OCI-LY7 (cell line): ENCODE data around the gene SRRM4. TPM values are rescaled to one million over a fixed set of nuclear protein-coding genes. Genes with fewer than 3 reads are reported as not detected.

Experiments used
- BruUV-seq: library from RNA; stranded (reverse); fragments of 400-500 nt; replicated peaks from 2 replicates; lab custom pipeline; 2021; lab: Mats Ljungman, UMichigan
- CTCF ChIA-PET: fragments of 300-600 bp; sonication (Branson Sonifier 250); formaldehyde crosslinking; loops from one replicate; lab custom pipeline; 2022; ENCODE audit warnings: antibody characterized with exemption; ENCODE audit not compliant: unreplicated experiment; lab: Charles Lee
- POLR2A ChIA-PET: fragments of 300-600 bp; sonication (Branson Sonifier 250); formaldehyde crosslinking; loops from one replicate; lab custom pipeline; 2022; ENCODE audit warnings: antibody characterized with exemption; lab: Charles Lee
- DNase-seq: peaks from one replicate; pipeline ENCODE4 v3.0.0-alpha.2; 2015; ENCODE audit warnings: low spot score
- H2AFZ ChIP-seq: fragments of 200-600 bp; sonication (generic), shearing (Covaris generic); 2 replicates; pipeline ENCODE4 v1.6.1; 2014; ENCODE audit warnings: mild to moderate bottlenecking, antibody characterized with exemption, low read length, moderate library complexity
- H3K27ac ChIP-seq: fragments of 200-600 bp; sonication (generic); 2 replicates; pipeline ENCODE4 v1.5.1; 2014; ENCODE audit warnings: mixed run types, low read depth, mild to moderate bottlenecking, moderate library complexity, low read length, inconsistent platforms; ENCODE audit not compliant: poor library complexity, severe bottlenecking
- H3K36me3 ChIP-seq: fragments of 200-600 bp; sonication (generic); 2 replicates; pipeline ENCODE4 v1.6.1; 2014; ENCODE audit warnings: mild to moderate bottlenecking, antibody characterized with exemption, low read length, moderate library complexity, mixed read lengths; ENCODE audit not compliant: insufficient read depth
- H3K4me1 ChIP-seq: fragments of 200-600 bp; sonication (generic); 2 replicates; pipeline ENCODE4 v1.5.1; 2014; ENCODE audit warnings: mild to moderate bottlenecking, low read length; ENCODE audit not compliant: insufficient read depth, poor library complexity, severe bottlenecking
- H3K4me2 ChIP-seq: fragments of 200-600 bp; sonication (generic); 2 replicates; pipeline ENCODE4 v1.6.1; 2014; ENCODE audit warnings: mild to moderate bottlenecking, low read length
- H3K4me3 ChIP-seq: fragments of 200-600 bp; sonication (generic); 2 replicates; pipeline ENCODE4 v1.5.1; 2014; ENCODE audit warnings: mild to moderate bottlenecking, low read depth, low read length; ENCODE audit not compliant: poor library complexity, severe bottlenecking
- H3K79me2 ChIP-seq: fragments of 200-600 bp; sonication (generic); 2 replicates; pipeline ENCODE4 v1.6.1; 2016; ENCODE audit warnings: low read depth, mild to moderate bottlenecking, low read length, moderate library complexity, mixed read lengths; ENCODE audit not compliant: insufficient read depth
- H3K9me2 ChIP-seq: fragments of 200-600 bp; sonication (generic); 2 replicates; pipeline ENCODE4 v1.6.1; 2016; ENCODE audit warnings: mild to moderate bottlenecking, low read length, mixed read lengths; ENCODE audit not compliant: insufficient read depth
- H3K9me3 ChIP-seq: fragments of 200-600 bp; sonication (generic); 2 replicates; pipeline ENCODE4 v1.6.1; 2014; ENCODE audit warnings: mild to moderate bottlenecking, mixed run types, low read length, mixed read lengths
- H4K20me1 ChIP-seq: fragments of 200-600 bp; sonication (generic); 2 replicates; pipeline ENCODE4 v1.6.1; 2014; ENCODE audit warnings: mild to moderate bottlenecking, antibody characterized with exemption, low read length, moderate library complexity, mixed read lengths; ENCODE audit not compliant: insufficient read depth
- CTCF ChIP-seq: fragments of 200-600 bp; sonication (generic); conservative IDR thresholded peaks from 2 replicates; pipeline ENCODE4 v1.5.1; 2014; ENCODE audit warnings: mild to moderate bottlenecking, antibody characterized with exemption, low read length, moderate library complexity, mixed read lengths
- EZH2phosphoT487 ChIP-seq: fragments of 200-600 bp; sonication (generic); IDR thresholded peaks from 2 replicates; pipeline ENCODE4 v1.6.1; 2018; ENCODE audit warnings: low read depth, borderline replicate concordance, mild to moderate bottlenecking, mixed run types, antibody characterized with exemption, low read length, moderate library complexity, mixed read lengths
- intact Hi-C: fragments of 100-400 bp; cut with micrococcal nuclease; formaldehyde crosslinking; loops from one replicate; pipeline ENCODE4 v1.10.0; 2022; ENCODE audit not compliant: unreplicated experiment
- total RNA-seq, 2 experiments: library from RNA; depleted of rRNA in 1 of 2; stranded (reverse); fragments of >200 nt in 1 of 2; shearing (Covaris generic) in 1 of 2; gene quantifications; 2 replicates each; pipeline ENCODE4 v1.2.3, GENCODE V29; 2014 to 2022

SRRM4 gene
- total RNA-seq, 2 experiments from 2014 or later = not detected

- no peak for DNase-seq
- intact Hi-C loops = no loop called here
- H3K9me3 ChIP-seq = no peaks in the 10 kb centered on the region
- ChIA-PET CTCF (no interaction called here), POLR2A (no interaction called here)
- H3K36me3 ChIP-seq = no peaks in the 10 kb centered on the region
- H3K9me2 ChIP-seq = no peaks in the 10 kb centered on the region
- H3K27ac ChIP-seq = no peak overlapping the region
- TF ChIP-seq EZH2phosphoT487 (no peak), CTCF (no peak)
- H4K20me1 ChIP-seq = no peaks in the 10 kb centered on the region
- no peak overlapping the region for H3K4me3 ChIP-seq
- no peak overlapping the region for H2AFZ ChIP-seq
- H3K4me2 ChIP-seq = no peak overlapping the region
- no peaks in the 10 kb centered on the region for H3K79me2 ChIP-seq
- no peaks in the 10 kb centered on the region for H3K4me1 ChIP-seq
- no TSS peak for BruUV-seq
These were observed 37.8 kb downstream of the SRRM4 start for GRCh38 chr12:119019166-119019565.

GRCh38 chr12:119020406-119021360 is 39.3 kb downstream of the SRRM4 start:
- H3K36me3 ChIP-seq = no peaks in the 10 kb centered on the region
- H3K4me1 ChIP-seq = no peaks in the 10 kb centered on the region
- no peaks in the 10 kb centered on the region for H3K79me2 ChIP-seq
- ChIA-PET CTCF (no interaction called here), POLR2A (no interaction called here)
- no peak overlapping the region for H3K4me3 ChIP-seq
- BruUV-seq = no TSS peak
- H3K4me2 ChIP-seq = no peak overlapping the region
- H4K20me1 ChIP-seq = no peaks in the 10 kb centered on the region
- H3K9me2 ChIP-seq = no peaks in the 10 kb centered on the region
- DNase-seq = peak; percentile 2
- no peak overlapping the region for H3K27ac ChIP-seq
- no peak overlapping the region for H2AFZ ChIP-seq
- H3K9me3 ChIP-seq = no peaks in the 10 kb centered on the region
- TF ChIP-seq EZH2phosphoT487 = no peak
- peak; percentile 76 for TF ChIP-seq CTCF
- intact Hi-C loops = no loop called here

- H3K4me1 ChIP-seq = no peaks in the 10 kb centered on the region
- H3K9me3 ChIP-seq = no peaks in the 10 kb centered on the region
- H3K4me3 ChIP-seq = no peak overlapping the region
- H3K79me2 ChIP-seq = no peaks in the 10 kb centered on the region
- no peaks in the 10 kb centered on the region for H3K9me2 ChIP-seq
- TF ChIP-seq CTCF (no peak), EZH2phosphoT487 (no peak)
- ChIA-PET POLR2A (no interaction called here), CTCF (no interaction called here)
- H2AFZ ChIP-seq = no peak overlapping the region
- H3K4me2 ChIP-seq = no peak overlapping the region
- no peak overlapping the region for H3K27ac ChIP-seq
- H3K36me3 ChIP-seq = no peaks in the 10 kb centered on the region
- DNase-seq = no peak
- H4K20me1 ChIP-seq = no peaks in the 10 kb centered on the region
- no TSS peak for BruUV-seq
- intact Hi-C loops = no loop called here
These were observed 43.0 kb downstream of the SRRM4 start for GRCh38 chr12:119024356-119024755.
